A549 (cell line): ENCODE data around the gene THSD7A. TPM values are rescaled to one million over a fixed set of nuclear protein-coding genes. Genes with fewer than 3 reads are reported as not detected.
A peak's percentile ranks its signal among the peaks of the same experiment; 100 is the strongest.

ENCODE experiments used
- ATAC-seq, 2 experiments: fragments of 200-7000 bp in 1 of 2; fragments of >200 bp in 1 of 2; cut with Nextera tagmentation in 1 of 2; cut with Tn5 transposase in 1 of 2; 3 replicates each; pipeline versions ENCODE4 v1.8.0 to v1.9.1; 2018 to 2020; ENCODE audit warnings: mild to moderate bottlenecking in 1 of 2, moderate library complexity in 1 of 2
- CTCF ChIA-PET: fragments of 300-600 bp; sonication (Branson Sonifier 250); formaldehyde crosslinking; extraction: SDS; loops from one replicate; lab custom pipeline; 2021; ENCODE audit warnings: antibody characterized with exemption, inconsistent platforms; lab: Yijun Ruan, JAX
- POLR2A ChIA-PET: fragments of 350-600 bp; formaldehyde crosslinking; extraction: SDS; loops from one replicate; lab custom pipeline; 2021; ENCODE audit warnings: antibody characterized with exemption, inconsistent platforms; lab: Yijun Ruan, JAX
- DNase-seq, 2 experiments: peaks; one replicate each; pipeline versions ENCODE4 v3.0.0 to v3.0.0-alpha.2; 2011 to 2016; ENCODE audit warnings: low read depth in 1 of 2, low spot score in 1 of 2
- FAIRE-seq: peaks from 2 replicates; lab custom pipeline; 2011; peaks lifted over from hg19 to GRCh38; lab: Jason Lieb, UNC
- H3K27ac ChIP-seq, 2 experiments: fragments of >200 bp; sonication (Bioruptor Twin); formaldehyde crosslinking; 3 replicates each; pipeline ENCODE4 v1.5.1; 2016 to 2017
- H3K4me1 ChIP-seq: fragments of >200 bp; sonication (Bioruptor Twin); formaldehyde crosslinking; 3 replicates; pipeline ENCODE4 v1.6.1; 2016
- H3K4me2 ChIP-seq: fragments of >200 bp; sonication (Bioruptor Twin); formaldehyde crosslinking; 3 replicates; pipeline ENCODE4 v1.6.1; 2016
- H3K4me3 ChIP-seq: fragments of >200 bp; sonication (Bioruptor Twin); formaldehyde crosslinking; 3 replicates; pipeline ENCODE4 v1.5.1; 2016
- H3K9me3 ChIP-seq: fragments of >200 bp; sonication (Bioruptor Twin); formaldehyde crosslinking; 3 replicates; pipeline ENCODE4 v1.6.1; 2016
- CEBPB ChIP-seq, 2 experiments: fragments of >200 bp in 1 of 2; sonication (Bioruptor Twin) in 1 of 2; formaldehyde crosslinking in 1 of 2; IDR thresholded peaks; 2 replicates each; pipeline ENCODE4 v1.6.1; 2012 to 2016
- CHD2 ChIP-seq: fragments of 150-350 bp; IDR thresholded peaks from 2 replicates; pipeline ENCODE4 v1.6.1; 2014; ENCODE audit warnings: low read length; ENCODE audit not compliant: partially characterized antibody
- EP300 ChIP-seq, 2 experiments: fragments of >200 bp; sonication (Bioruptor Twin); formaldehyde crosslinking; IDR thresholded peaks; 2 replicates in 1 of 2; 3 replicates in 1 of 2; pipeline ENCODE4 v1.6.1; 2016 to 2017
- FOXS1 ChIP-seq: fragments of 250-450 bp; sonication (Bioruptor Pico); IDR thresholded peaks from 2 replicates; pipeline ENCODE4 v1.5.0; 2020; ENCODE audit warnings: mild to moderate bottlenecking, moderate library complexity
- GATA3 ChIP-seq: IDR thresholded peaks from 2 replicates; pipeline ENCODE4 v1.6.1; 2012; ENCODE audit warnings: borderline replicate concordance
- MAFK ChIP-seq: fragments of 450-650 bp; IDR thresholded peaks from 2 replicates; pipeline ENCODE4 v1.6.1; 2014; ENCODE audit not compliant: partially characterized antibody
- MAZ ChIP-seq: fragments of 150-350 bp; IDR thresholded peaks from 2 replicates; pipeline ENCODE4 v1.6.1; 2014; ENCODE audit warnings: antibody characterized with exemption, low read depth, low read length, borderline replicate concordance
- MYC ChIP-seq: IDR thresholded peaks from 2 replicates; pipeline ENCODE4 v1.6.1; 2012; ENCODE audit warnings: mild to moderate bottlenecking, inconsistent platforms, low read length, improper control_type of control experiment, borderline replicate concordance
- NPAS2 ChIP-seq: fragments of 250-450 bp; sonication (Bioruptor Pico); IDR thresholded peaks from 2 replicates; pipeline ENCODE4 v1.8.0; 2022; ENCODE audit warnings: mild to moderate bottlenecking, moderate library complexity, borderline replicate concordance
- POLR2AphosphoS2 ChIP-seq: conservative IDR thresholded peaks from 2 replicates; pipeline ENCODE4 v1.6.1; 2012; ENCODE audit warnings: low read length, improper control_type of control experiment, inconsistent platforms
- SMC3 ChIP-seq: fragments of >200 bp; sonication (Bioruptor Twin); formaldehyde crosslinking; IDR thresholded peaks from 3 replicates; pipeline ENCODE4 v1.6.1; 2018; ENCODE audit warnings: inconsistent platforms
- SREBF2 ChIP-seq: fragments of 450-650 bp; IDR thresholded peaks from 2 replicates; pipeline ENCODE4 v1.6.1; 2014; ENCODE audit warnings: mild to moderate bottlenecking, moderate library complexity
- TFCP2L1 ChIP-seq: fragments of 250-450 bp; sonication (Bioruptor Pico); IDR thresholded peaks from 2 replicates; pipeline ENCODE4 v1.5.0; 2021; ENCODE audit warnings: mild to moderate bottlenecking
- TP53 ChIP-seq: fragments of 250-450 bp; sonication (Bioruptor Pico); IDR thresholded peaks from 2 replicates; pipeline ENCODE4 v1.5.0; 2021; ENCODE audit warnings: mild to moderate bottlenecking, moderate library complexity
- ZSCAN20 ChIP-seq: fragments of 250-450 bp; sonication (Bioruptor Pico); IDR thresholded peaks from 2 replicates; pipeline ENCODE4 v1.8.0; 2022; ENCODE audit warnings: mild to moderate bottlenecking, moderate library complexity
- WGBS: methylation state at CpG from one replicate; pipeline ENCODE4 v1.1.6; 2017; ENCODE audit errors: missing lambda C conversion rate; 5-methylcytosine and 5-hydroxymethylcytosine counted together
- polyA plus RNA-seq, 4 experiments: library from polyadenylated mRNA; depleted of rRNA in 3 of 4; stranded (reverse); fragments of >200 nt; fragmentation: RNase III in 1 of 4; extraction: RNeasy Plus Mini Kit Qiagen cat#74134 plus additional on column Dnase treatment in 1 of 4; gene quantifications; 2 replicates in 3 of 4; 3 replicates in 1 of 4; pipeline ENCODE4 v1.2.3, GENCODE V29; 2011 to 2017
- TF ChIP-seq, protein P1 (sequence below): fragments of 200-600 bp; sonication (generic); IDR thresholded peaks from 2 replicates; pipeline ENCODE4 v1.6.1; 2016; ENCODE audit warnings: antibody characterized with exemption, mild to moderate bottlenecking, moderate library complexity
- TF ChIP-seq, protein P2 (sequence below): fragments of 150-350 bp; IDR thresholded peaks from 2 replicates; pipeline ENCODE4 v1.6.1; 2014; ENCODE audit warnings: low read depth, mild to moderate bottlenecking, low read length

Gene THSD7A
- polyA plus RNA-seq, 2 of the 4 experiments (the other 2 are of a cell fraction), result 5.7 to 11.8 TPM

DNA sequence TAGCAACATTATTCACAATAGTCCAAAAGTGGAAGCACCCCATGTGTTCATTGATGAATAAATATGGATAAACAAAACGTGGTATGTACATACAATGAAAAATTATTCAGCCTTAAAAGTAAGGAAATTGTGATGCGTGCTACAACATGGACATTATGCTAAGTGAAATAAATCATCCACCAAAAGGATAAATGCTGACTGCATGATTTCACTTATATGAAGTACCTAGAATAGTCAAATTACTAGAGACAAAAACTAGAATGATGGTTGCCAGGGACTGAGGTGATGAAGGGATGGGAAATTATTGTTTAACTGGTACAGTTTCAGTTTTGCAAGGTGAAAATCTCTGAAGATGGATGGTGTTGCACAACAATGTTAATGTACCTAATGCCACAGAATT lies 56.6 kb downstream of the THSD7A start:
- WGBS, result 50% methylated on average over 2 of the region's 2 CpGs
- H3K4me1 ChIP-seq, result peaks cover 6% of the 10 kb centered on the region; the same call in 2 of the 3 replicates
- TF ChIP-seq CEBPB (IDR thresholded peaks at IDR 0.05), result peak; percentile 20 to 64; a peak in 3 of 4 replicates
- peak; percentile 83 for TF ChIP-seq MAFK
- TF ChIP-seq TP53 (CRISPR knock-in tag), result no peak
- FAIRE-seq, result peak; percentile 56
- no peaks in the 10 kb centered on the region for H3K9me3 ChIP-seq
- no peak overlapping the region; the same call in 2 of the 3 replicates for H3K4me3 ChIP-seq
- no peak; a peak in 2 of 6 replicates for ATAC-seq
- DNase-seq, result no peak
- H3K4me2 ChIP-seq, result peak overlapping the region; percentile 70
- ChIA-PET CTCF (interaction anchor here (0.6 kb wide), 1 partner anchor 24 kb away, joined by 3 read pairs; no protein-coding TSS in a partner anchor), POLR2A (no interaction called here)
- H3K27ac ChIP-seq, result peak overlapping the region; percentile 71 to 82

DNA sequence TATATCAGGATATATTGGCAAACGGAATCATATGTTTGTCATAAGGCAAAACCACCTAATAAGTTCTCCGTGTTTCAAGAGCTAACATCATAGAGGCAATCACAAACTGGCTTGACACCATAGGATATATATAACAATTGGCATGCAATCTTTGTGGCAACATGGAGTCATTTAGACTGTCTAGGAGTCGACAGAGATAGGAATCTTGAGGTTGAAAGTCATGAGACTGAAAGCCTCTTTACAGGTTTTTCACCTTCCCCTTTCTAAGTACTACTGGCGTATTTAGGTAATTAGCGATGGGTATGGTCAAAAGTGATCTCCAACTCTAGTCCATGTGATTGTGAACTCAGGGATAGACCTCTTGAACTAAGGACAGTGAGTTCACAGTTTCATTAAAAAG lies 63.7 kb downstream of the THSD7A start:
- Histone ChIP-seq H3K27ac (no peak overlapping the region; a peak in 1 of 6 replicates), H3K4me2 (no peak overlapping the region), H3K9me3 (no peaks in the 10 kb centered on the region), H3K4me3 (no peak overlapping the region), H3K4me1 (peaks cover 28% of the 10 kb centered on the region; the same call in 2 of the 3 replicates)
- ChIA-PET POLR2A (no interaction called here), CTCF (no interaction called here)
- ATAC-seq (peak in 1 of 2 experiments; percentile 33; a peak in 1 of 6 replicates), FAIRE-seq (peak; percentile 23), DNase-seq (no peak)
- WGBS, result 68% methylated on average over 5 of the region's 5 CpGs
- no peak for TF ChIP-seq TFCP2L1
- TF ChIP-seq FOXS1, result no peak
- TF ChIP-seq MYC, result no peak
- TF ChIP-seq MAZ, result no peak
- no peak for TF ChIP-seq CEBPB (IDR thresholded peaks at IDR 0.05)

DNA sequence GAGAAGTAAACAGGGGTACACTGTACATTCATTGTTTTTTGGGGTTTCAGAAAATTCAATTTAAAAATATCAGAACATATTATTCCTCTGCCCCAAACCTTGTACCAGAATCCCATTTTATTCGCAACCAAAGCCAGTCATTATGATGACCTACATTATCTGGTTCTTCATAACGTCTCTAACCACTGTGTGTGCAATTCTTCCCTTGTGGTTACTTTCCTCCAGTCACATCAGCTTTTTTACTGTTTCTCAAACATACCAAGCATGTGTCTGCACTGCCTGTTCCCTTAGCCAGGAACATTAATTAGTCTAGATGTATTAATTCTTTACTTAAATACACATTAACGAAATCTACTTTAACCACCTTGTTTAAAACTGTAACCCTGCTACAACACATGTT lies 64.8 kb downstream of the THSD7A start:
- ChIA-PET CTCF (no interaction called here), POLR2A (no interaction called here)
- ATAC-seq, result peak in 1 of 2 experiments; percentile 28; a peak in 1 of 6 replicates
- no peak for DNase-seq
- TF ChIP-seq, protein P1, sequence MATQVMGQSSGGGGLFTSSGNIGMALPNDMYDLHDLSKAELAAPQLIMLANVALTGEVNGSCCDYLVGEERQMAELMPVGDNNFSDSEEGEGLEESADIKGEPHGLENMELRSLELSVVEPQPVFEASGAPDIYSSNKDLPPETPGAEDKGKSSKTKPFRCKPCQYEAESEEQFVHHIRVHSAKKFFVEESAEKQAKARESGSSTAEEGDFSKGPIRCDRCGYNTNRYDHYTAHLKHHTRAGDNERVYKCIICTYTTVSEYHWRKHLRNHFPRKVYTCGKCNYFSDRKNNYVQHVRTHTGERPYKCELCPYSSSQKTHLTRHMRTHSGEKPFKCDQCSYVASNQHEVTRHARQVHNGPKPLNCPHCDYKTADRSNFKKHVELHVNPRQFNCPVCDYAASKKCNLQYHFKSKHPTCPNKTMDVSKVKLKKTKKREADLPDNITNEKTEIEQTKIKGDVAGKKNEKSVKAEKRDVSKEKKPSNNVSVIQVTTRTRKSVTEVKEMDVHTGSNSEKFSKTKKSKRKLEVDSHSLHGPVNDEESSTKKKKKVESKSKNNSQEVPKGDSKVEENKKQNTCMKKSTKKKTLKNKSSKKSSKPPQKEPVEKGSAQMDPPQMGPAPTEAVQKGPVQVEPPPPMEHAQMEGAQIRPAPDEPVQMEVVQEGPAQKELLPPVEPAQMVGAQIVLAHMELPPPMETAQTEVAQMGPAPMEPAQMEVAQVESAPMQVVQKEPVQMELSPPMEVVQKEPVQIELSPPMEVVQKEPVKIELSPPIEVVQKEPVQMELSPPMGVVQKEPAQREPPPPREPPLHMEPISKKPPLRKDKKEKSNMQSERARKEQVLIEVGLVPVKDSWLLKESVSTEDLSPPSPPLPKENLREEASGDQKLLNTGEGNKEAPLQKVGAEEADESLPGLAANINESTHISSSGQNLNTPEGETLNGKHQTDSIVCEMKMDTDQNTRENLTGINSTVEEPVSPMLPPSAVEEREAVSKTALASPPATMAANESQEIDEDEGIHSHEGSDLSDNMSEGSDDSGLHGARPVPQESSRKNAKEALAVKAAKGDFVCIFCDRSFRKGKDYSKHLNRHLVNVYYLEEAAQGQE, result no peak
- no peak for TF ChIP-seq TFCP2L1
- TF ChIP-seq, protein P2, sequence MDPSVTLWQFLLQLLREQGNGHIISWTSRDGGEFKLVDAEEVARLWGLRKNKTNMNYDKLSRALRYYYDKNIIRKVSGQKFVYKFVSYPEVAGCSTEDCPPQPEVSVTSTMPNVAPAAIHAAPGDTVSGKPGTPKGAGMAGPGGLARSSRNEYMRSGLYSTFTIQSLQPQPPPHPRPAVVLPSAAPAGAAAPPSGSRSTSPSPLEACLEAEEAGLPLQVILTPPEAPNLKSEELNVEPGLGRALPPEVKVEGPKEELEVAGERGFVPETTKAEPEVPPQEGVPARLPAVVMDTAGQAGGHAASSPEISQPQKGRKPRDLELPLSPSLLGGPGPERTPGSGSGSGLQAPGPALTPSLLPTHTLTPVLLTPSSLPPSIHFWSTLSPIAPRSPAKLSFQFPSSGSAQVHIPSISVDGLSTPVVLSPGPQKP, result no peak
- TF ChIP-seq SMC3, result no peak
- TF ChIP-seq POLR2AphosphoS2, result no peak
- no peak for TF ChIP-seq CHD2
- no peak for TF ChIP-seq SREBF2
- FAIRE-seq, result no peak
- H3K4me1 ChIP-seq, result peaks cover 31% of the 10 kb centered on the region; the same call in 2 of the 3 replicates
- peak overlapping the region; percentile 38; the same call in 2 of the 3 replicates for H3K4me2 ChIP-seq
- 61% methylated on average over 3 of the region's 3 CpGs for WGBS
- H3K4me3 ChIP-seq, result no peak overlapping the region
- H3K27ac ChIP-seq, result peak overlapping the region; percentile 17 to 55; a peak in 4 of 6 replicates
- no peaks in the 10 kb centered on the region for H3K9me3 ChIP-seq

DNA sequence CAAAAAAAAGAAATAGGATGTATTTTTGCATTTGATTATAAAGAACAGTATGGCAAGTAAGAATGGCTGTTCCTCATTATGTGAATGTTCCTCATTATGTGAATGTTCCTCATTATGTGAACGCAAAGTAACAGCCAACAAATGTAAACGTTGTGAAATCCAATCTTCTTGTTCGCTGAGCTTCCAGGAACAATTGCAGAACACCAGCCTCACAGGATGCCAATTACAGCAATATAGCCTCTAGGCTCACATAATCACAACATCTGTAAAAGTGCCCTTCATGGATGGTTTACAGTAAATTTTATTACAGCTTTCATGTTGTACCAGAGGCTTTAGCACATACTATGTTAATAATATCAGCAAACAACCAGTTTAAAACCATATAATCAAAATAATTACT lies 71.6 kb downstream of the THSD7A start:
- FAIRE-seq (peak; percentile 73), ATAC-seq (peak in 1 of 2 experiments; percentile 19; a peak in 1 of 6 replicates), DNase-seq (peak in 1 of 2 experiments; percentile 64)
- WGBS, result 25% methylated on average over 3 of the region's 3 CpGs
- POLR2A ChIA-PET, result no interaction called here
- peaks cover 38% of the 10 kb centered on the region for H3K4me1 ChIP-seq
- peak overlapping the region; percentile 66 for H3K4me2 ChIP-seq
- TF ChIP-seq EP300 (IDR thresholded peaks at IDR 0.05) (peak in 1 of 2 experiments; percentile 45; a peak in 2 of 5 replicates), GATA3 (peak; percentile 67), POLR2AphosphoS2 (no peak), ZSCAN20 (CRISPR knock-in tag) (no peak), NPAS2 (CRISPR knock-in tag) (no peak), CEBPB (IDR thresholded peaks at IDR 0.05) (peak; percentile 45 to 83; a peak in 3 of 4 replicates)
- TF ChIP-seq, protein P1, result no peak
- no peaks in the 10 kb centered on the region for H3K9me3 ChIP-seq
- CTCF ChIA-PET, result no interaction called here
- H3K27ac ChIP-seq, result peak overlapping the region; percentile 69 to 77; a peak in 5 of 6 replicates
- H3K4me3 ChIP-seq, result no peak overlapping the region
